ENCODE measurements around the gene CPNE9. TPM values are rescaled to one million over a fixed set of nuclear protein-coding genes. Genes with fewer than 3 reads are reported as not detected.

CPNE9 gene
- total RNA-seq, 1 donor from 2014 or later = not detected

DNA sequence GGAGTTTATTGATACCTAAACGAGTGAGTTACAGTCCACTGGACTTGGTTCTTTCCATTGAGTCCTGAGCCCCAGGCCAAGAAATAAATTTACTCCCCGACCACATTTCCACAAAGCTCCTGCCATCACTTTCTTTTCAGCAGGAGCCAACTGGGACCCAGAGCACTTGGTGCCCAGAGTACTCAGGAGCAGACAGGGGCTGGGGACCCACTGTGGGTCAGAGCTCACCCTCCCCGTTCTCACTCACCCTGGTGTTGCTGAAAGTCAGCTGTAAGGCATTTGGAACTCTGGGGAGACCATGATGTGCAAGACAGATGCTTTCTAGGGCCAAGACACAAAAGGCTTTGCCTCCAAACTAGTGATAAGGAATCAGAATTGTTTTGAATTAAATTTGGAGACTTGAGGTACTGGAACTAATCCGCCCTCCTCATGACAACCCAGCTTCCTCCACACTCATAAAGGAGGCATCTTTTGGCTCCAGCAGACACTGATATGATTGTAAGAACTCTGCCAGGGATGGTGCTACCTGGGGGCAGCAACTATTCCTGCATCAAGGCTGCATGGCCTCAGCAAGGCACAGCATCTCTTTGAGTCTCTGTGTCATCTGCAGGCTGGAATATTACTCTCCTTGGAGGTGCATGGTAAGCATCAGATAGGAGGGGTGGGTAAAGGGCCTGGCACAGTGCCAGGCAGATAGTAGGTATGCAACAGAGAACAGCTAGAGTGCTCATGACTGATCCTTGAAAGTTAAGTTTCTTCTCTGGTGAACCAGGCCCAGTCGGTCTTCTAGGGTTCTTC lies 73.5 kb downstream of the CPNE9 start:
- no peak for FAIRE-seq

DNA sequence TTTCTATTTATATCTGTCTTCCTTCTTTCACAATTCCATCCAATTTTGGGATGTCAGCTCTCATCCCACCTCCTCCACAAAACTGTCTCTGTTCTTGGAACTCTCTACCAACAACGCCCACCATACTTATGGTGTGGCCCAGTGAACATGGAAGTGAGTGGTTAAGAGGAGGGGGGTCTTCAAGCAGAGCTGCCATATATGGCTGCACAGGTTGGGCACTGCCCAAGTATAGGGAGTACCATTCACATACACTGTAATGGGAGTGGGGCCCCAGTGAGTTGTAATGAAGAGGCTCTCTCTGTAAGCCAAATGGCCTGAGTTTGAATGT lies 74.0 kb downstream of the CPNE9 start:
- DNase-seq (ENCODE audit: low read depth) (no peak), FAIRE-seq (no peak)
- H3K36me3 ChIP-seq (ENCODE audit: control insufficient read depth, insufficient read depth, low read length) = peaks cover 8% of the 10 kb centered on the region
- no peak overlapping the region for H3K4me3 ChIP-seq (ENCODE audit: low read depth, low read length)
- TF ChIP-seq, protein P1, sequence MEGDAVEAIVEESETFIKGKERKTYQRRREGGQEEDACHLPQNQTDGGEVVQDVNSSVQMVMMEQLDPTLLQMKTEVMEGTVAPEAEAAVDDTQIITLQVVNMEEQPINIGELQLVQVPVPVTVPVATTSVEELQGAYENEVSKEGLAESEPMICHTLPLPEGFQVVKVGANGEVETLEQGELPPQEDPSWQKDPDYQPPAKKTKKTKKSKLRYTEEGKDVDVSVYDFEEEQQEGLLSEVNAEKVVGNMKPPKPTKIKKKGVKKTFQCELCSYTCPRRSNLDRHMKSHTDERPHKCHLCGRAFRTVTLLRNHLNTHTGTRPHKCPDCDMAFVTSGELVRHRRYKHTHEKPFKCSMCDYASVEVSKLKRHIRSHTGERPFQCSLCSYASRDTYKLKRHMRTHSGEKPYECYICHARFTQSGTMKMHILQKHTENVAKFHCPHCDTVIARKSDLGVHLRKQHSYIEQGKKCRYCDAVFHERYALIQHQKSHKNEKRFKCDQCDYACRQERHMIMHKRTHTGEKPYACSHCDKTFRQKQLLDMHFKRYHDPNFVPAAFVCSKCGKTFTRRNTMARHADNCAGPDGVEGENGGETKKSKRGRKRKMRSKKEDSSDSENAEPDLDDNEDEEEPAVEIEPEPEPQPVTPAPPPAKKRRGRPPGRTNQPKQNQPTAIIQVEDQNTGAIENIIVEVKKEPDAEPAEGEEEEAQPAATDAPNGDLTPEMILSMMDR (IDR thresholded peaks at IDR 0.05; ENCODE audit: insufficient read depth, low read length, severe bottlenecking) = no peak
- no peaks in the 10 kb centered on the region for H3K27me3 ChIP-seq (ENCODE audit: control insufficient read depth, insufficient read depth, low read length)

More for the DNA sequence above, 73.5 kb downstream of the CPNE9 start:
- Histone ChIP-seq H3K27me3 (ENCODE audit: control insufficient read depth, insufficient read depth, low read length) (no peaks in the 10 kb centered on the region), H3K4me3 (ENCODE audit: low read depth, low read length) (no peak overlapping the region), H3K36me3 (ENCODE audit: control insufficient read depth, insufficient read depth, low read length) (peaks cover 8% of the 10 kb centered on the region)
- no peak for DNase-seq (ENCODE audit: low read depth)
- TF ChIP-seq, protein P1 (IDR thresholded peaks at IDR 0.05; ENCODE audit: insufficient read depth, low read length, severe bottlenecking) = no peak

DNA sequence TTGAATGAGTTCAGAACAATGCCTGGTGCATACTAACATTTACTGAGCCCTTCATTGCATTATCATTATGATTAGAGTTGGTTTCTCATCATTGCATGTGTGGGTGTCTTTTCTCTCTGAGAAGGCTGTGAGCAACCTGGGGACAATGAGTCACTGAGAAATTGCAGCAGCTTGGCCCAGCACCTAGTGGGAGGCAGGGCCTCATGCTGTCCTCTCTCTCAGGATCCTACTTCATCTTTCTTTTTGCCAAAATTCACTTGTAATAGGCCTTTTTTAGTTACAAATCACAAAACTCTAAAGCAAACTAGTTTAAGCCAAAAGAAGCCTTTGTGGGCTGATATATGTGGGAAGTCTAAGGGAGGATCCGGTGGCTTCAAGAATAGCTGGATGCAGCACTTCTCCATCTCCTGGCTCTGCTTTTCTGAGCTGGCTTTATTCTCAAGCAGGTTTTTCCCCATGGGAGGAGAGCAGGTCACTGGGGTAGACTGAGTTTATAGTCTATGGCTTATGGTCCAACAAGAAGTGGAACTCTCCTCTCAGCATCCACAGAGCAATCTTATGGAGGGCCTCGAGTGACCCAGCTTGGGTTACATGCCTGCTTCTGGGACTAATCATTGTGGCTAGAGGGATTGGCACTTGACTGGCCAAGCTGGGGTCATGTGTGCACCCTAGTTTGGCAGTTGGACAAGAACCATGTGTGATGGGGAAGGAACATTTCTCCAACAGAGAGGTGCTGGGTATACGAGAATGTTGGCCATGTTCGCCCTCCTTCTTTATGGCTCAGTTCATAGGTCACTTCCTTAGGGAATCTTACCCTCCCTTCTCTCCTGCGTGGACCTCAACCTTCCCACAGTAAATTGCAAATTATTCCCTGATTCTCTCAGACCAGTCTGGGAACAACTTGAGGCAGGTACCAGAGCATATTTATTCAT lies 74.8 kb downstream of the CPNE9 start:
- TF ChIP-seq, protein P1 (IDR thresholded peaks at IDR 0.05; ENCODE audit: insufficient read depth, low read length, severe bottlenecking) = no peak
- Histone ChIP-seq H3K4me3 (ENCODE audit: low read depth, low read length) (no peak overlapping the region), H3K36me3 (ENCODE audit: control insufficient read depth, insufficient read depth, low read length) (peaks cover 8% of the 10 kb centered on the region), H3K27me3 (ENCODE audit: control insufficient read depth, insufficient read depth, low read length) (no peaks in the 10 kb centered on the region)
- DNase-seq (ENCODE audit: low read depth) (peak; percentile 82), FAIRE-seq (no peak)

DNA sequence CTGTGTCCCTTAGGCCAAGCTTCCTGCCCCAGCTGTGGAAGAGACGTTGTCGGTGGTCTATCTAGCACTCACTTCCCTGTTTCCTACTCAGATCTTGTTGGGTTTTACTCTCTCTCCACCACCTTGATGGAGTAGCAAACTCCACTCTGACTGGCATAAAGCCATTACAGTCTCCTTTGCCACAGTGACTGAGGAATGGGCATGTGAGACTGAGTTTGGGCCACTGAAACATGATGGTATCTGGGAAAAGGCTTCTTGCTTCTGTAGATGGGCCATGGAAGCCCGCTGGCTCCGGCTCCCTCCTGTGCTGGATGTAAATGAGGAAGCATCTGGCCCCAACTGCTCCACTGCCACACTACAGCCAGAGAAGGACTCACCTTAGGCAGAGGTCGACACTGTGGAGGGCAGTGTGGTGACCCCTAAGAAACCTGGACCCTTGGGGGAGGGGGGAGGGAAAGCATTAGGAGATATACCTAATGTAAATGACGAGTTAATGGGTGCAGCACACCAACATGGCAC lies 75.5 kb downstream of the CPNE9 start:
- DNase-seq (ENCODE audit: low read depth) (no peak), FAIRE-seq (no peak)
- Histone ChIP-seq H3K4me3 (ENCODE audit: low read depth, low read length) (no peak overlapping the region), H3K27me3 (ENCODE audit: control insufficient read depth, insufficient read depth, low read length) (no peaks in the 10 kb centered on the region), H3K36me3 (ENCODE audit: control insufficient read depth, insufficient read depth, low read length) (peaks cover 13% of the 10 kb centered on the region)
- TF ChIP-seq, protein P1 (IDR thresholded peaks at IDR 0.05; ENCODE audit: insufficient read depth, low read length, severe bottlenecking) = no peak

Other genes starting within 250 kb of the CPNE9 start
- not detected in 2 replicates for gene LHFPL4, start 150.0 kb upstream of the CPNE9 start, total RNA-seq
- gene MTMR14, start 54.3 kb upstream of the CPNE9 start, total RNA-seq = 32.9 and 44.9 TPM in 2 replicates
- 14.0 and 14.7 TPM in 2 replicates for gene BRPF1, start 27.9 kb downstream of the CPNE9 start, total RNA-seq
- gene OGG1, start 46.1 kb downstream of the CPNE9 start, total RNA-seq = 21.6 and 26.5 TPM in 2 replicates
- 18.2 and 36.4 TPM in 2 replicates for gene CAMK1, start 66.1 kb downstream of the CPNE9 start, total RNA-seq
- 46.9 and 78.5 TPM in 2 replicates for gene TADA3, start 88.6 kb downstream of the CPNE9 start, total RNA-seq
- 192 and 204 TPM in 2 replicates for gene ARPC4, start 89.2 kb downstream of the CPNE9 start, total RNA-seq
- gene TTLL3, start 106.4 kb downstream of the CPNE9 start, total RNA-seq = 11.3 and 17.3 TPM in 2 replicates
- 34.5 and 36.2 TPM in 2 replicates for gene RPUSD3, start 140.2 kb downstream of the CPNE9 start, total RNA-seq
- gene CIDEC, start 176.4 kb downstream of the CPNE9 start, total RNA-seq = not detected in 2 replicates
- gene JAGN1, start 186.8 kb downstream of the CPNE9 start, total RNA-seq = 24.5 and 35.5 TPM in 2 replicates
- 0.53 and 2.6 TPM in 2 replicates for gene IL17RE, start 199.0 kb downstream of the CPNE9 start, total RNA-seq
- 21.1 and 31.7 TPM in 2 replicates for gene IL17RC, start 213.3 kb downstream of the CPNE9 start, total RNA-seq
- 22.1 and 35.8 TPM in 2 replicates for gene CRELD1, start 230.0 kb downstream of the CPNE9 start, total RNA-seq
- 0.26 and 0.38 TPM in 2 replicates for gene PRRT3, start 248.6 kb downstream of the CPNE9 start, total RNA-seq